Liver (tissue), 3 donors: ENCODE measurements around the gene PSEN1.

Source experiments
- EGR1 ChIP-seq, 2 donors: IDR thresholded peaks; 2 replicates each; pipeline ENCODE4 v1.6.1; 2016 to 2018; ENCODE audit warnings: antibody characterized with exemption in 2 of 2, low read depth in 2 of 2
- HNF4A ChIP-seq, 2 donors: conservative IDR thresholded peaks; 2 replicates each; pipeline ENCODE4 v1.6.1; 2016; ENCODE audit warnings: antibody characterized with exemption in 2 of 2, mild to moderate bottlenecking in 2 of 2
- HNF4G ChIP-seq: IDR thresholded peaks from 2 replicates; pipeline ENCODE4 v1.6.1; 2016; ENCODE audit warnings: antibody characterized with exemption
- JUND ChIP-seq, 2 donors: IDR thresholded peaks; 2 replicates each; pipeline ENCODE4 v1.6.1; 2016; ENCODE audit warnings: antibody characterized with exemption in 2 of 2
- RAD21 ChIP-seq, 2 donors: IDR thresholded peaks; 2 replicates each; pipeline ENCODE4 v1.6.1; 2016; ENCODE audit warnings: antibody characterized with exemption in 2 of 2, mild to moderate bottlenecking in 2 of 2
- RXRA ChIP-seq, 2 donors: IDR thresholded peaks; 2 replicates each; pipeline ENCODE4 v1.6.1; 2017 to 2018; ENCODE audit warnings: antibody characterized with exemption in 2 of 2, mild to moderate bottlenecking in 1 of 2
- SP1 ChIP-seq: IDR thresholded peaks from 2 replicates; pipeline ENCODE4 v1.6.1; 2018; ENCODE audit warnings: antibody characterized with exemption, mild to moderate bottlenecking
- TAF1 ChIP-seq: conservative IDR thresholded peaks from 2 replicates; pipeline ENCODE4 v1.6.1; 2016; ENCODE audit warnings: antibody characterized with exemption, mild to moderate bottlenecking
- YY1 ChIP-seq: IDR thresholded peaks from 2 replicates; pipeline ENCODE4 v1.6.1; 2016; ENCODE audit warnings: antibody characterized with exemption, mild to moderate bottlenecking
- TF ChIP-seq, protein P1 (sequence below): IDR thresholded peaks from 2 replicates; pipeline ENCODE4 v1.6.1; 2016; ENCODE audit warnings: antibody characterized with exemption
- TF ChIP-seq, protein P2 (sequence below): fragments of 150-350 bp; IDR thresholded peaks from 2 replicates; pipeline ENCODE4 v1.5.1; 2017; ENCODE audit warnings: improper control_type of control experiment, low read depth, low read length; ENCODE audit not compliant: missing input control
- TF ChIP-seq, protein P3 (sequence below): IDR thresholded peaks from 2 replicates; pipeline ENCODE4 v1.6.1; 2016; ENCODE audit warnings: antibody characterized with exemption
- TF ChIP-seq, protein P4 (sequence below): IDR thresholded peaks from 2 replicates; pipeline ENCODE4 v1.6.1; 2016; ENCODE audit warnings: antibody characterized with exemption, mild to moderate bottlenecking
- donor health status: healthy.
- donor health status: healthy.

GRCh38 chr14:73249564-73250316, 113.4 kb downstream of the PSEN1 start:
- TF ChIP-seq TAF1 (no peak), EGR1 (IDR thresholded peaks at IDR 0.05; ENCODE audit: low read depth in 2 of 2) (no peak), YY1 (no peak), HNF4G (no peak), SP1 (no peak), RAD21 (IDR thresholded peaks at IDR 0.05) (no peak), HNF4A (conservative IDR thresholded peaks at IDR 0.05) (no peak), JUND (IDR thresholded peaks at IDR 0.05) (no peak), RXRA (IDR thresholded peaks at IDR 0.05) (no peak)
- TF ChIP-seq, protein P1, sequence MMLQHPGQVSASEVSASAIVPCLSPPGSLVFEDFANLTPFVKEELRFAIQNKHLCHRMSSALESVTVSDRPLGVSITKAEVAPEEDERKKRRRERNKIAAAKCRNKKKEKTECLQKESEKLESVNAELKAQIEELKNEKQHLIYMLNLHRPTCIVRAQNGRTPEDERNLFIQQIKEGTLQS: no peak
- TF ChIP-seq, protein P2, sequence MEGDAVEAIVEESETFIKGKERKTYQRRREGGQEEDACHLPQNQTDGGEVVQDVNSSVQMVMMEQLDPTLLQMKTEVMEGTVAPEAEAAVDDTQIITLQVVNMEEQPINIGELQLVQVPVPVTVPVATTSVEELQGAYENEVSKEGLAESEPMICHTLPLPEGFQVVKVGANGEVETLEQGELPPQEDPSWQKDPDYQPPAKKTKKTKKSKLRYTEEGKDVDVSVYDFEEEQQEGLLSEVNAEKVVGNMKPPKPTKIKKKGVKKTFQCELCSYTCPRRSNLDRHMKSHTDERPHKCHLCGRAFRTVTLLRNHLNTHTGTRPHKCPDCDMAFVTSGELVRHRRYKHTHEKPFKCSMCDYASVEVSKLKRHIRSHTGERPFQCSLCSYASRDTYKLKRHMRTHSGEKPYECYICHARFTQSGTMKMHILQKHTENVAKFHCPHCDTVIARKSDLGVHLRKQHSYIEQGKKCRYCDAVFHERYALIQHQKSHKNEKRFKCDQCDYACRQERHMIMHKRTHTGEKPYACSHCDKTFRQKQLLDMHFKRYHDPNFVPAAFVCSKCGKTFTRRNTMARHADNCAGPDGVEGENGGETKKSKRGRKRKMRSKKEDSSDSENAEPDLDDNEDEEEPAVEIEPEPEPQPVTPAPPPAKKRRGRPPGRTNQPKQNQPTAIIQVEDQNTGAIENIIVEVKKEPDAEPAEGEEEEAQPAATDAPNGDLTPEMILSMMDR: no peak
- TF ChIP-seq, protein P3, sequence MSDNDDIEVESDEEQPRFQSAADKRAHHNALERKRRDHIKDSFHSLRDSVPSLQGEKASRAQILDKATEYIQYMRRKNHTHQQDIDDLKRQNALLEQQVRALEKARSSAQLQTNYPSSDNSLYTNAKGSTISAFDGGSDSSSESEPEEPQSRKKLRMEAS: no peak
- TF ChIP-seq, protein P4, sequence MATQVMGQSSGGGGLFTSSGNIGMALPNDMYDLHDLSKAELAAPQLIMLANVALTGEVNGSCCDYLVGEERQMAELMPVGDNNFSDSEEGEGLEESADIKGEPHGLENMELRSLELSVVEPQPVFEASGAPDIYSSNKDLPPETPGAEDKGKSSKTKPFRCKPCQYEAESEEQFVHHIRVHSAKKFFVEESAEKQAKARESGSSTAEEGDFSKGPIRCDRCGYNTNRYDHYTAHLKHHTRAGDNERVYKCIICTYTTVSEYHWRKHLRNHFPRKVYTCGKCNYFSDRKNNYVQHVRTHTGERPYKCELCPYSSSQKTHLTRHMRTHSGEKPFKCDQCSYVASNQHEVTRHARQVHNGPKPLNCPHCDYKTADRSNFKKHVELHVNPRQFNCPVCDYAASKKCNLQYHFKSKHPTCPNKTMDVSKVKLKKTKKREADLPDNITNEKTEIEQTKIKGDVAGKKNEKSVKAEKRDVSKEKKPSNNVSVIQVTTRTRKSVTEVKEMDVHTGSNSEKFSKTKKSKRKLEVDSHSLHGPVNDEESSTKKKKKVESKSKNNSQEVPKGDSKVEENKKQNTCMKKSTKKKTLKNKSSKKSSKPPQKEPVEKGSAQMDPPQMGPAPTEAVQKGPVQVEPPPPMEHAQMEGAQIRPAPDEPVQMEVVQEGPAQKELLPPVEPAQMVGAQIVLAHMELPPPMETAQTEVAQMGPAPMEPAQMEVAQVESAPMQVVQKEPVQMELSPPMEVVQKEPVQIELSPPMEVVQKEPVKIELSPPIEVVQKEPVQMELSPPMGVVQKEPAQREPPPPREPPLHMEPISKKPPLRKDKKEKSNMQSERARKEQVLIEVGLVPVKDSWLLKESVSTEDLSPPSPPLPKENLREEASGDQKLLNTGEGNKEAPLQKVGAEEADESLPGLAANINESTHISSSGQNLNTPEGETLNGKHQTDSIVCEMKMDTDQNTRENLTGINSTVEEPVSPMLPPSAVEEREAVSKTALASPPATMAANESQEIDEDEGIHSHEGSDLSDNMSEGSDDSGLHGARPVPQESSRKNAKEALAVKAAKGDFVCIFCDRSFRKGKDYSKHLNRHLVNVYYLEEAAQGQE: no peak
